ENCODE measurements around the gene RIOK1. TPM values are rescaled to one million over a fixed set of nuclear protein-coding genes. Genes with fewer than 3 reads are reported as not detected.

The RIOK1 gene
- total RNA-seq, 1 experiment from 2014 or later: 16.9 TPM

GRCh38 chr6:7425808-7426190, 36.2 kb downstream of the RIOK1 start:
- no peak overlapping the region for H3K4me2 ChIP-seq
- H3K9me2 ChIP-seq (ENCODE audit: insufficient read depth): no peaks in the 10 kb centered on the region
- H3F3A ChIP-seq (ENCODE audit: insufficient read depth, low read depth): no peaks in the 10 kb centered on the region
- H3K9me3 ChIP-seq (ENCODE audit: insufficient read depth, low read depth): no peaks in the 10 kb centered on the region
- no peaks in the 10 kb centered on the region for H3K4me1 ChIP-seq (replicated peaks; ENCODE audit: insufficient read depth)
- H3K27ac ChIP-seq: no peak overlapping the region
- H4K20me1 ChIP-seq (ENCODE audit: insufficient read depth): no peaks in the 10 kb centered on the region
- no peak overlapping the region for H3K4me3 ChIP-seq
- DNase-seq: no peak
- H3K27me3 ChIP-seq (ENCODE audit: insufficient read depth, low read depth): no peaks in the 10 kb centered on the region
- BruUV-seq (replicated peaks): no TSS peak
- TF ChIP-seq EZH2 (IDR thresholded peaks at IDR 0.05; ENCODE audit: low read depth): no peak
- TF ChIP-seq, protein P1, sequence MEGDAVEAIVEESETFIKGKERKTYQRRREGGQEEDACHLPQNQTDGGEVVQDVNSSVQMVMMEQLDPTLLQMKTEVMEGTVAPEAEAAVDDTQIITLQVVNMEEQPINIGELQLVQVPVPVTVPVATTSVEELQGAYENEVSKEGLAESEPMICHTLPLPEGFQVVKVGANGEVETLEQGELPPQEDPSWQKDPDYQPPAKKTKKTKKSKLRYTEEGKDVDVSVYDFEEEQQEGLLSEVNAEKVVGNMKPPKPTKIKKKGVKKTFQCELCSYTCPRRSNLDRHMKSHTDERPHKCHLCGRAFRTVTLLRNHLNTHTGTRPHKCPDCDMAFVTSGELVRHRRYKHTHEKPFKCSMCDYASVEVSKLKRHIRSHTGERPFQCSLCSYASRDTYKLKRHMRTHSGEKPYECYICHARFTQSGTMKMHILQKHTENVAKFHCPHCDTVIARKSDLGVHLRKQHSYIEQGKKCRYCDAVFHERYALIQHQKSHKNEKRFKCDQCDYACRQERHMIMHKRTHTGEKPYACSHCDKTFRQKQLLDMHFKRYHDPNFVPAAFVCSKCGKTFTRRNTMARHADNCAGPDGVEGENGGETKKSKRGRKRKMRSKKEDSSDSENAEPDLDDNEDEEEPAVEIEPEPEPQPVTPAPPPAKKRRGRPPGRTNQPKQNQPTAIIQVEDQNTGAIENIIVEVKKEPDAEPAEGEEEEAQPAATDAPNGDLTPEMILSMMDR (conservative IDR thresholded peaks at IDR 0.05): no peak
- CTCF ChIA-PET: interaction anchor here (0.7 to 1.1 kb wide), 3 partner anchors 115 to 123 kb away, joined by 6 to 13 read pairs (median 9); no protein-coding TSS in a partner anchor
- POLR2A ChIA-PET (ENCODE audit: unreplicated experiment): interaction anchor here (0.7 kb wide), 1 partner anchor 110 kb away, joined by 37 read pairs; no protein-coding TSS in a partner anchor
- H2AFZ ChIP-seq: no peak overlapping the region
- H3K79me2 ChIP-seq (ENCODE audit: low read depth): no peaks in the 10 kb centered on the region
- intact Hi-C loops (cut with micrococcal nuclease; ENCODE audit: unreplicated experiment): loop anchor here (1.0 kb wide), 2 partner anchors 116 to 190 kb away; partner anchors contain the start of gene DSP
- H3K36me3 ChIP-seq (ENCODE audit: low read depth): no peaks in the 10 kb centered on the region

- ChIA-PET POLR2A (ENCODE audit: unreplicated experiment) (interaction anchor here (0.6 kb wide), 1 partner anchor 53 kb away, joined by 7 read pairs; no protein-coding TSS in a partner anchor), CTCF (no interaction called here)
- BruUV-seq (replicated peaks): no TSS peak
- TF ChIP-seq EZH2 (IDR thresholded peaks at IDR 0.05; ENCODE audit: low read depth): no peak
- TF ChIP-seq, protein P1 (conservative IDR thresholded peaks at IDR 0.05): no peak
- Histone ChIP-seq H3K9me2 (ENCODE audit: insufficient read depth) (no peaks in the 10 kb centered on the region), H3K27ac (no peak overlapping the region), H3K4me2 (no peak overlapping the region), H4K20me1 (ENCODE audit: insufficient read depth) (no peaks in the 10 kb centered on the region), H3F3A (ENCODE audit: insufficient read depth, low read depth) (no peaks in the 10 kb centered on the region), H3K36me3 (ENCODE audit: low read depth) (no peaks in the 10 kb centered on the region), H3K79me2 (ENCODE audit: low read depth) (no peaks in the 10 kb centered on the region), H3K9me3 (ENCODE audit: insufficient read depth, low read depth) (no peaks in the 10 kb centered on the region), H2AFZ (no peak overlapping the region), H3K27me3 (ENCODE audit: insufficient read depth, low read depth) (no peaks in the 10 kb centered on the region), H3K4me1 (replicated peaks; ENCODE audit: insufficient read depth) (no peaks in the 10 kb centered on the region), H3K4me3 (no peak overlapping the region)
- no peak for DNase-seq
- intact Hi-C loops (cut with micrococcal nuclease; ENCODE audit: unreplicated experiment): no loop called here
Measured at GRCh38 chr6:7426447-7427169, 37.0 kb downstream of the RIOK1 start.

- H3K27me3 ChIP-seq (ENCODE audit: insufficient read depth, low read depth): no peaks in the 10 kb centered on the region
- no peaks in the 10 kb centered on the region for H3K79me2 ChIP-seq (ENCODE audit: low read depth)
- H3F3A ChIP-seq (ENCODE audit: insufficient read depth, low read depth): no peaks in the 10 kb centered on the region
- no peaks in the 10 kb centered on the region for H3K36me3 ChIP-seq (ENCODE audit: low read depth)
- no TSS peak for BruUV-seq (replicated peaks)
- H3K27ac ChIP-seq: no peak overlapping the region
- no peak overlapping the region for H3K4me3 ChIP-seq
- intact Hi-C loops (cut with micrococcal nuclease; ENCODE audit: unreplicated experiment): no loop called here
- H3K9me3 ChIP-seq (ENCODE audit: insufficient read depth, low read depth): no peaks in the 10 kb centered on the region
- CTCF ChIA-PET: no interaction called here
- no peak for DNase-seq
- H4K20me1 ChIP-seq (ENCODE audit: insufficient read depth): no peaks in the 10 kb centered on the region
- TF ChIP-seq EZH2 (IDR thresholded peaks at IDR 0.05; ENCODE audit: low read depth): no peak
- TF ChIP-seq, protein P1 (conservative IDR thresholded peaks at IDR 0.05): no peak
- no peaks in the 10 kb centered on the region for H3K9me2 ChIP-seq (ENCODE audit: insufficient read depth)
- no peaks in the 10 kb centered on the region for H3K4me1 ChIP-seq (replicated peaks; ENCODE audit: insufficient read depth)
- POLR2A ChIA-PET (ENCODE audit: unreplicated experiment): no interaction called here
- H2AFZ ChIP-seq: no peak overlapping the region
- H3K4me2 ChIP-seq: no peak overlapping the region
Measured at GRCh38 chr6:7431313-7431673, 41.7 kb downstream of the RIOK1 start.
